Aortic smooth muscle cell (primary cell): ENCODE measurements around the gene ARL5B. TPM values are rescaled to one million over a fixed set of nuclear protein-coding genes. Genes with fewer than 3 reads are reported as not detected.

Source experiments
- total RNA-seq: library from RNA; depleted of rRNA; stranded (reverse); fragments of >200 nt; gene quantifications from 2 replicates; pipeline ENCODE4 v1.2.3, GENCODE V29; 2014

Gene ARL5B
- 7.0 and 9.7 TPM in 2 replicates for total RNA-seq

GRCh38 chr10:18659125-18659818 lies at the start of gene ARL5B:
Gene ARL5B (plus strand): TSS chr10:18659431. CDS start chr10:18659638, 207 bp downstream.

GRCh38 chr10:18651324-18652007 lies 7.8 kb upstream of the ARL5B start, which contains the start of gene NSUN6:
Gene NSUN6 (minus strand): TSS chr10:18651587. CDS start chr10:18651203, 384 bp downstream.

Other genes starting within 250 kb of the ARL5B start
- 9.0 and 9.4 TPM in 2 replicates for gene NSUN6, start 7.8 kb upstream of the ARL5B start, total RNA-seq